HEK293T (cell line): ENCODE data around the gene HELT.

ENCODE experiments used
- FOXM1 ChIP-seq: fragments of 450-650 bp; IDR thresholded peaks from 2 replicates; pipeline ENCODE4 v1.6.1; 2017; ENCODE audit warnings: mild to moderate bottlenecking, borderline replicate concordance
- TARDBP ChIP-seq: fragments of 450-650 bp; IDR thresholded peaks from 2 replicates; pipeline ENCODE4 v1.6.1; 2016
- TF ChIP-seq, protein P1 (sequence below): fragments of 450-650 bp; IDR thresholded peaks from 2 replicates; pipeline ENCODE4 v1.6.1; 2016

DNA sequence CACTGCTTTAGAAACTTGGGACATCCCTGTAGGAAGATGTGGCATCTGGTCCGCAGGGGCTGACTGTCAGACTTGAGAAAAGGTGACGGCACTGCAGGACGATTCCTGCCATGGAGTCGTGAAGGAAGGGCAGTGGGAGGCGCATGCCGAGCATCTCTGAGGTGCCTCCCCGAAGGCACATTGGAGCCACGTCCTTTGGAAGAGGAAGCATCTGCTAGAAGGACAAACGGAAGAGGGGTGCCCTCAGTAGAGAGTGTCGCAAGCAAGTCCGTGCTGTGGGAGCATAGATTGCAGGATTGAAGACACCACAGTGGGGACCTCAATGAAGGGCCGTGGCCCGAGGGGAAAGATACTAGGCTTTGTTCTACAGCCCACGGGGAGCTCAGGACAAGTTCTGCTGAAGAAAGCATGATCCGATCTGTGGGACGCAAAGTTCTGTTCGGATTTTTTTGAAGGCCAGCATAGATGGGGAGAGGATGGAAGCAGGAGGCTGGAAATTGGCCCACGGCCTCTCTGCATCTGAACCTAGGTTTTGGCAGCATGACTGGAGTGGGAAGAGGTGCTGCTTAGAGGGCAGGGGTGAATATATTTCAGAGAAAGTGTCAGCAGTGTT lies 24.2 kb upstream of the HELT start:
- TF ChIP-seq, protein P1, sequence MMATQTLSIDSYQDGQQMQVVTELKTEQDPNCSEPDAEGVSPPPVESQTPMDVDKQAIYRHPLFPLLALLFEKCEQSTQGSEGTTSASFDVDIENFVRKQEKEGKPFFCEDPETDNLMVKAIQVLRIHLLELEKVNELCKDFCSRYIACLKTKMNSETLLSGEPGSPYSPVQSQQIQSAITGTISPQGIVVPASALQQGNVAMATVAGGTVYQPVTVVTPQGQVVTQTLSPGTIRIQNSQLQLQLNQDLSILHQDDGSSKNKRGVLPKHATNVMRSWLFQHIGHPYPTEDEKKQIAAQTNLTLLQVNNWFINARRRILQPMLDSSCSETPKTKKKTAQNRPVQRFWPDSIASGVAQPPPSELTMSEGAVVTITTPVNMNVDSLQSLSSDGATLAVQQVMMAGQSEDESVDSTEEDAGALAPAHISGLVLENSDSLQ, result no peak
- TF ChIP-seq FOXM1, result no peak
- no peak for TF ChIP-seq TARDBP
